DND-41 (cell line): ENCODE data around the gene AHCYL2.
"Not testable (repeated sequence)": the region's sequence is repeated elsewhere in the genome, so short reads cannot be mapped to it uniquely, and the experiment has no call there.

Source experiments
- ATAC-seq: fragments of 200-7000 bp; cut with Tn5 transposase; 3 replicates; pipeline ENCODE4 v1.9.1; 2021; ENCODE audit warnings: low read depth; ENCODE audit not compliant: insufficient read depth
- DNase-seq: peaks from one replicate; pipeline ENCODE4 v3.0.0-alpha.2; 2020
- H2AFZ ChIP-seq: 2 replicates; pipeline ENCODE4 v1.6.0; 2012; ENCODE audit warnings: low read depth, low read length
- H3K27ac ChIP-seq: 2 replicates; pipeline ENCODE4 v1.5.1; 2012; ENCODE audit warnings: low read length, inconsistent platforms
- H3K27me3 ChIP-seq: fragments of 200-600 bp; sonication (generic); 2 replicates; pipeline ENCODE4 v1.6.0; 2012; ENCODE audit warnings: low read length, mild to moderate bottlenecking, inconsistent platforms; ENCODE audit not compliant: insufficient read depth, poor library complexity
- H3K36me3 ChIP-seq: 2 replicates; pipeline ENCODE4 v1.5.1; 2012; ENCODE audit warnings: low read length, inconsistent platforms; ENCODE audit not compliant: insufficient read depth
- H3K4me1 ChIP-seq: 2 replicates; pipeline ENCODE4 v1.5.1; 2012; ENCODE audit warnings: mild to moderate bottlenecking, low read length; ENCODE audit not compliant: insufficient read depth
- H3K4me2 ChIP-seq: 2 replicates; pipeline ENCODE4 v1.6.0; 2012; ENCODE audit warnings: mild to moderate bottlenecking, moderate library complexity, low read length, inconsistent platforms; ENCODE audit not compliant: insufficient read depth
- H3K4me3 ChIP-seq, 2 experiments: fragments of 200-600 bp in 1 of 2; shearing (Covaris generic) in 1 of 2; 2 replicates each; pipeline ENCODE4 v1.5.1; 2012 to 2016; ENCODE audit warnings: inconsistent platforms in 2 of 2, low read length in 2 of 2, mild to moderate bottlenecking in 2 of 2, low read depth in 1 of 2, moderate library complexity in 1 of 2
- H3K79me2 ChIP-seq: 2 replicates; pipeline ENCODE4 v1.6.0; 2012; ENCODE audit warnings: low read length, inconsistent platforms; ENCODE audit not compliant: insufficient read depth
- H3K9ac ChIP-seq: 2 replicates; pipeline ENCODE4 v1.6.0; 2012; ENCODE audit warnings: low read depth, mild to moderate bottlenecking, inconsistent platforms, low read length, moderate library complexity
- H3K9me3 ChIP-seq: 2 replicates; pipeline ENCODE4 v1.5.1; 2012; ENCODE audit warnings: low read length, moderate library complexity, mild to moderate bottlenecking, inconsistent platforms; ENCODE audit not compliant: insufficient read depth, severe bottlenecking
- H4K20me1 ChIP-seq: 2 replicates; pipeline ENCODE4 v1.6.0; 2012; ENCODE audit warnings: low read length; ENCODE audit not compliant: insufficient read depth
- CTCF ChIP-seq: IDR thresholded peaks from 2 replicates; pipeline ENCODE4 v1.5.1; 2012; ENCODE audit warnings: borderline replicate concordance, low read length, moderate library complexity, mild to moderate bottlenecking; ENCODE audit not compliant: poor library complexity, severe bottlenecking; ENCODE audit errors: extremely low read depth
- EZH2 ChIP-seq: IDR thresholded peaks from 3 replicates; pipeline ENCODE4 v1.6.1; 2012; ENCODE audit warnings: borderline replicate concordance, low read depth, mild to moderate bottlenecking, moderate library complexity, low read length, inconsistent platforms; ENCODE audit not compliant: severe bottlenecking

AHCYL2 gene

GRCh38 chr7:129216101-129216715, 8.6 kb upstream of the AHCYL2 start:
- DNase-seq, result peak; percentile 23
- not testable (repeated sequence) for H4K20me1 ChIP-seq, H3K27ac ChIP-seq, H3K79me2 ChIP-seq, H3K4me1 ChIP-seq, H3K4me2 ChIP-seq, H3K36me3 ChIP-seq, H3K4me3 ChIP-seq, H2AFZ ChIP-seq, H3K9me3 ChIP-seq, H3K27me3 ChIP-seq, ATAC-seq, H3K9ac ChIP-seq

- not testable (repeated sequence) for H3K79me2 ChIP-seq, ATAC-seq, H3K4me1 ChIP-seq, H3K36me3 ChIP-seq, H4K20me1 ChIP-seq, H3K4me2 ChIP-seq, H3K27ac ChIP-seq, H2AFZ ChIP-seq, H3K27me3 ChIP-seq, H3K4me3 ChIP-seq, H3K9me3 ChIP-seq, DNase-seq, H3K9ac ChIP-seq
Observed at GRCh38 chr7:129216821-129217416, 7.9 kb upstream of the AHCYL2 start.

- ATAC-seq (peak; percentile 95), DNase-seq (peak; percentile 76)
- Histone ChIP-seq H2AFZ (no peak overlapping the region), H3K4me3 (no peak overlapping the region), H3K4me1 (peaks cover 13% of the 10 kb centered on the region), H3K9ac (no peak overlapping the region), H3K27ac (no peak overlapping the region), H3K36me3 (no peaks in the 10 kb centered on the region), H3K4me2 (no peak overlapping the region), H3K9me3 (no peaks in the 10 kb centered on the region), H4K20me1 (no peaks in the 10 kb centered on the region), H3K79me2 (no peaks in the 10 kb centered on the region), H3K27me3 (no peaks in the 10 kb centered on the region)
- no peak for TF ChIP-seq EZH2
- TF ChIP-seq CTCF, result peak; percentile 94
Observed at GRCh38 chr7:129218514-129219062, 6.2 kb upstream of the AHCYL2 start.

GRCh38 chr7:129219166-129219565, 5.7 kb upstream of the AHCYL2 start:
- DNase-seq, H3K36me3 ChIP-seq, H3K9ac ChIP-seq, H3K9me3 ChIP-seq, ATAC-seq, H3K27me3 ChIP-seq, H3K4me3 ChIP-seq, H4K20me1 ChIP-seq, H3K79me2 ChIP-seq, H2AFZ ChIP-seq, H3K4me2 ChIP-seq, H3K27ac ChIP-seq: not testable (repeated sequence)
- H3K4me1 ChIP-seq, result peaks cover 18% of the 10 kb centered on the region

- no peaks in the 10 kb centered on the region for H4K20me1 ChIP-seq
- no peak for ATAC-seq
- no peak overlapping the region for H3K27ac ChIP-seq
- H3K4me2 ChIP-seq, result peak overlapping the region; percentile 38
- H3K4me1 ChIP-seq, result peaks cover 39% of the 10 kb centered on the region
- H2AFZ ChIP-seq, result peak overlapping the region; percentile 55
- no peaks in the 10 kb centered on the region for H3K27me3 ChIP-seq
- DNase-seq, result no peak
- H3K79me2 ChIP-seq, result no peaks in the 10 kb centered on the region; the same call in 1 of the 2 replicates
- no peak for TF ChIP-seq EZH2
- no peak for TF ChIP-seq CTCF
- no peaks in the 10 kb centered on the region for H3K9me3 ChIP-seq
- no peaks in the 10 kb centered on the region; the same call in 1 of the 2 replicates for H3K36me3 ChIP-seq
- H3K4me3 ChIP-seq, result no peak overlapping the region
- H3K9ac ChIP-seq, result no peak overlapping the region
Observed at GRCh38 chr7:129222064-129222463, 2.8 kb upstream of the AHCYL2 start.
